22Rv1 (cell line): ENCODE results near the gene REPS2.

Experiments used
- CTCF ChIP-seq: fragments of 450-650 bp; IDR thresholded peaks from 2 replicates; pipeline ENCODE4 v1.5.1; 2017; ENCODE audit warnings: mild to moderate bottlenecking
- ZFX ChIP-seq: fragments of 450-650 bp; IDR thresholded peaks from 2 replicates; pipeline ENCODE4 v1.6.1; 2017; ENCODE audit warnings: antibody characterized with exemption, borderline replicate concordance

- no peak for TF ChIP-seq CTCF
- no peak for TF ChIP-seq ZFX
These were observed 152.2 kb downstream of the REPS2 start for GRCh38 chrX:17098516-17099247.
